MM.1S (cell line): ENCODE results near the gene ZNF334.

Source experiments
- DNase-seq: peaks from one replicate; pipeline ENCODE4 v3.0.0-alpha.2; 2015
- H2AFZ ChIP-seq: fragments of 300-600 bp; sonication (generic); 2 replicates; pipeline ENCODE4 v1.6.0; 2016; ENCODE audit warnings: antibody characterized with exemption, low read length
- H3F3A ChIP-seq: fragments of 300-600 bp; sonication (generic); 2 replicates; pipeline ENCODE4 v1.6.1; 2016; ENCODE audit warnings: mild to moderate bottlenecking, antibody characterized with exemption, low read length, moderate library complexity, mixed read lengths; ENCODE audit not compliant: insufficient read depth
- H3K27ac ChIP-seq: fragments of 300-600 bp; sonication (generic); 2 replicates; pipeline ENCODE4 v1.5.1; 2016; ENCODE audit warnings: mild to moderate bottlenecking, low read length
- H3K27me3 ChIP-seq: fragments of 300-600 bp; sonication (generic); replicated peaks from 2 replicates; pipeline ENCODE4 v1.6.0; 2016; ENCODE audit warnings: low read length; ENCODE audit not compliant: insufficient read depth
- H3K36me3 ChIP-seq: fragments of 300-600 bp; sonication (generic); replicated peaks from 2 replicates; pipeline ENCODE4 v1.6.1; 2016; ENCODE audit warnings: mild to moderate bottlenecking, low read length, mixed read lengths; ENCODE audit not compliant: insufficient read depth
- H3K4me1 ChIP-seq: fragments of 300-600 bp; sonication (generic); 2 replicates; pipeline ENCODE4 v1.6.1; 2016; ENCODE audit warnings: low read length, mixed read lengths
- H3K4me2 ChIP-seq: fragments of 300-600 bp; sonication (generic); 2 replicates; pipeline ENCODE4 v1.6.0; 2016; ENCODE audit warnings: low read depth, low read length
- H3K4me3 ChIP-seq: fragments of 300-600 bp; sonication (generic); 2 replicates; pipeline ENCODE4 v1.5.1; 2016; ENCODE audit warnings: low read length, mixed read lengths
- H3K79me2 ChIP-seq: fragments of 300-600 bp; sonication (generic); 2 replicates; pipeline ENCODE4 v1.6.1; 2016; ENCODE audit warnings: mixed run types, low read length, mixed read lengths
- H3K9ac ChIP-seq: fragments of 300-600 bp; sonication (generic); 2 replicates; pipeline ENCODE4 v1.6.1; 2016; ENCODE audit warnings: low read length, mixed read lengths
- H3K9me2 ChIP-seq: fragments of 300-600 bp; sonication (generic); replicated peaks from 2 replicates; pipeline ENCODE4 v1.6.1; 2016; ENCODE audit warnings: mild to moderate bottlenecking, low read length, mixed read lengths; ENCODE audit not compliant: insufficient read depth
- H3K9me3 ChIP-seq: fragments of 300-600 bp; sonication (generic); replicated peaks from 2 replicates; pipeline ENCODE4 v1.6.1; 2016; ENCODE audit warnings: mild to moderate bottlenecking, low read length, mixed read lengths; ENCODE audit not compliant: insufficient read depth
- H4K20me1 ChIP-seq: fragments of 300-600 bp; sonication (generic); 2 replicates; pipeline ENCODE4 v1.6.1; 2016; ENCODE audit warnings: mild to moderate bottlenecking, low read length, moderate library complexity, mixed read lengths; ENCODE audit not compliant: insufficient read depth
- EZH2 ChIP-seq: fragments of 300-600 bp; sonication (generic); optimal IDR thresholded peaks from 2 replicates; pipeline ENCODE3; 2017; ENCODE audit warnings: low read depth, mild to moderate bottlenecking, antibody characterized with exemption, low read length, mixed read lengths
- EZH2phosphoT487 ChIP-seq: fragments of 300-600 bp; sonication (generic); IDR thresholded peaks from 2 replicates; pipeline ENCODE4 v1.6.1; 2018; ENCODE audit warnings: antibody characterized with exemption, low read length
- TF ChIP-seq, protein P1 (sequence below): fragments of 300-600 bp; sonication (generic); IDR thresholded peaks from 2 replicates; pipeline ENCODE4 v1.5.1; 2016; ENCODE audit warnings: antibody characterized with exemption, low read length, mixed read lengths

Gene ZNF334

DNA sequence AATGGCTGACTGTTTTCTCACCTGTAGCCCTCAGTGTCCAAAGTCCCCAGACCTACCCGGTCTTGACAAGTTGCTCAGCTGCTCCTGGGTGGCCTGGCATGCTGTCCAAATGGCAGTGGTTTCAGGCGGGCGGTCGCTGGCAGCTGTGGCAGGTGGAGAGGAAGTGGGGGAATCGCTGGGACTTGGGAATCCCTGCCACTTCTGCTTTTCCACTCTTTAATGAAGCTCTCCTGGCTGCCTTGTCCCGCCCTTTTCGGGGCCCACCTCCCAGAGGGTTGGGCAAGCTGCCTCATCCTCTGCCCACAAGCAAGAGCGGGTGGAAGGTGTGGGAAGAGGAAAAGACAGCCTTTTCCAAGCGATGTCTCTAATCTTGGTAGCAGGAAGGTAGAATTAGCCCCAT, 37.1 kb upstream of the ZNF334 start, which contains the start of gene OCSTAMP:
OCSTAMP (minus strand) TSS at position 194 of the 400 bp plus-strand sequence; CDS start at position 100, 94 bp downstream.
- Histone ChIP-seq H3K4me1 (peaks cover 93% of the 10 kb centered on the region), H3K4me3 (no peak within 1 kb of the TSS), H3K4me2 (0 out of 2 replicates have a peak within 1 kb of the TSS, but pooled peaks have one; percentile 18), H3F3A (peaks cover 51% of the 10 kb centered on the region), H4K20me1 (no peaks in the 10 kb centered on the region), H3K36me3 (no peaks in the 10 kb centered on the region), H3K9me3 (no peaks in the 10 kb centered on the region), H3K27ac (peak within 1 kb of the TSS; percentile 92; the same call in 1 of the 2 replicates), H2AFZ (peak within 1 kb of the TSS; percentile 39; the same call in 1 of the 2 replicates), H3K79me2 (no peaks in the 10 kb centered on the region), H3K9ac (no peak within 1 kb of the TSS), H3K27me3 (no peaks in the 10 kb centered on the region), H3K9me2 (no peaks in the 10 kb centered on the region)
- DNase-seq: no peak
- TF ChIP-seq EZH2phosphoT487 (no peak), EZH2 (no peak)
- TF ChIP-seq, protein P1, sequence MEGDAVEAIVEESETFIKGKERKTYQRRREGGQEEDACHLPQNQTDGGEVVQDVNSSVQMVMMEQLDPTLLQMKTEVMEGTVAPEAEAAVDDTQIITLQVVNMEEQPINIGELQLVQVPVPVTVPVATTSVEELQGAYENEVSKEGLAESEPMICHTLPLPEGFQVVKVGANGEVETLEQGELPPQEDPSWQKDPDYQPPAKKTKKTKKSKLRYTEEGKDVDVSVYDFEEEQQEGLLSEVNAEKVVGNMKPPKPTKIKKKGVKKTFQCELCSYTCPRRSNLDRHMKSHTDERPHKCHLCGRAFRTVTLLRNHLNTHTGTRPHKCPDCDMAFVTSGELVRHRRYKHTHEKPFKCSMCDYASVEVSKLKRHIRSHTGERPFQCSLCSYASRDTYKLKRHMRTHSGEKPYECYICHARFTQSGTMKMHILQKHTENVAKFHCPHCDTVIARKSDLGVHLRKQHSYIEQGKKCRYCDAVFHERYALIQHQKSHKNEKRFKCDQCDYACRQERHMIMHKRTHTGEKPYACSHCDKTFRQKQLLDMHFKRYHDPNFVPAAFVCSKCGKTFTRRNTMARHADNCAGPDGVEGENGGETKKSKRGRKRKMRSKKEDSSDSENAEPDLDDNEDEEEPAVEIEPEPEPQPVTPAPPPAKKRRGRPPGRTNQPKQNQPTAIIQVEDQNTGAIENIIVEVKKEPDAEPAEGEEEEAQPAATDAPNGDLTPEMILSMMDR: no peak

DNA sequence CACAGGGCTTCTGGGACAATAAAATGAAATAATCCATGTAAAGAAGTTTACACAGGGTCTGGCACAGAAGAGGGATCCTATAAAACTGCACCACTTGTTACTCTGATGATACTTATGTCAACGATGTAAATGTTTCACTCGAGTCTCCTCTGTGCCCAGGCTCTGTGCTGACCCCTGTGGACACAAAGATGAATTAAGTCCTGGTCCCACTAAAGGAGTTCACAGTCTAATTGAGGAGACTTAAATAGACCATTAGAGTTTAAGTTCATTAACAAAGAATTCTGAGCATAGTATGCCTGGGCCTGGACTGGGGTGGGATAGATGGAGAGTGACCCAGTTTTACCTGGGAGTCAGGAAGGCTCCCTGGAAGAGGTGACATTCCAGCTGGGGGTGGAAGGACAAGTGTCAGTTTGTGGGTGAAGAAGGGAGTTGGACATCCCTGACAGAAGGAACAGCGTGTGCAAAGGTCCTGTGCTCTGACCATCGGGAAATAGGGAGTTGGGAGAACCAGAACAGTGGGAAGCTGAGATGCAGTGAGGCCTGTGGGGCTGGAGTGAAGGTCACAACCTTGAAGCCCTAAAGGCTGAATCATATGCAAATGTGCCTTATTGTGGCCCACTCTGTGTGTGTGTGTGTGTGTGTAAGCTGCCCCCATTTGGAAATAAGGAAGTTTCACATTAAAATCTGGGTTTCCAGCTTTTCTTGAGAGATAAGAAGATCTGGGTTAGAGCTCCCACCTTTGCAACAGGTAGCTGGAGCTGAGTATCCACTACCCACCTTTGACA, 36.0 kb upstream of the ZNF334 start:
- Histone ChIP-seq H3K9ac (no peak overlapping the region), H3K4me3 (no peak overlapping the region), H3F3A (peaks cover 52% of the 10 kb centered on the region), H2AFZ (peak overlapping the region; percentile 39; the same call in 1 of the 2 replicates), H3K36me3 (no peaks in the 10 kb centered on the region), H3K9me2 (no peaks in the 10 kb centered on the region), H3K79me2 (no peaks in the 10 kb centered on the region), H3K9me3 (no peaks in the 10 kb centered on the region), H3K27ac (peak overlapping the region; percentile 34; the same call in 1 of the 2 replicates), H4K20me1 (no peaks in the 10 kb centered on the region), H3K27me3 (no peaks in the 10 kb centered on the region), H3K4me2 (0 out of 2 replicates have a peak overlapping the region, but pooled peaks have one; percentile 18), H3K4me1 (peaks cover 92% of the 10 kb centered on the region)
- TF ChIP-seq EZH2: no peak
- TF ChIP-seq, protein P1: peak; percentile 63
- peak; percentile 64 for DNase-seq

DNA sequence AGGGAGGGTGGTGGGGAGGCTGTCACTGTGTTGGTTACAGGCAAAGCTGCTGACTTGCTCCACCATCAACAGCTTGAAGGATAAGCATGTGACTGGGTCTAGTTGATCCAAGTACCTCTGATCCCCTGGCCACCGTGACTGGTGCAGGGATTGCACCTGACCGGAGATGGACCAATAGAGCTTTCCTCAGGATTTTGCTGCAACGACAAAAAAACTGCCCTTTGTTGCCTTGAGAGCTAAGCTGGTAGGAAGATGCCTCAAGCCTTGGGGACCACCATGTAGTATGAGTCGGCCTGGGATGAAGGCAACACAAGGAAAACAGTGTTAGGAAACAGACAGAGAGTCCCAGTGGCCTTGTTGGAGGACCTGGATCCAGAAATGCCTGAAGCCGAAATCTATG, 35.3 kb upstream of the ZNF334 start:
- Histone ChIP-seq H3K79me2 (no peaks in the 10 kb centered on the region), H3K9ac (no peak overlapping the region), H2AFZ (no peak overlapping the region), H3K4me3 (no peak overlapping the region), H3F3A (peaks cover 48% of the 10 kb centered on the region), H3K9me3 (no peaks in the 10 kb centered on the region), H3K9me2 (no peaks in the 10 kb centered on the region), H3K27ac (no peak overlapping the region), H3K27me3 (no peaks in the 10 kb centered on the region), H3K4me1 (peaks cover 92% of the 10 kb centered on the region), H3K4me2 (no peak overlapping the region), H3K36me3 (no peaks in the 10 kb centered on the region), H4K20me1 (no peaks in the 10 kb centered on the region)
- TF ChIP-seq EZH2: no peak
- TF ChIP-seq, protein P1: no peak
- no peak for TF ChIP-seq EZH2phosphoT487
- DNase-seq: no peak
